Stimulated activated CD4-positive, alpha-beta T cell treated with anti-CD3 and anti-CD28 coated beads, Interleukin-15, amount 100 ng/mL, for 1 hour (primary cell): ENCODE data around the gene AQP1.

Source experiments
- DNase-seq, 2 donors: peaks; one replicate each; pipeline ENCODE4 v3.0.0-alpha.2; 2020; ENCODE audit warnings: low read depth in 1 of 2, low spot score in 1 of 2

Gene AQP1

DNA sequence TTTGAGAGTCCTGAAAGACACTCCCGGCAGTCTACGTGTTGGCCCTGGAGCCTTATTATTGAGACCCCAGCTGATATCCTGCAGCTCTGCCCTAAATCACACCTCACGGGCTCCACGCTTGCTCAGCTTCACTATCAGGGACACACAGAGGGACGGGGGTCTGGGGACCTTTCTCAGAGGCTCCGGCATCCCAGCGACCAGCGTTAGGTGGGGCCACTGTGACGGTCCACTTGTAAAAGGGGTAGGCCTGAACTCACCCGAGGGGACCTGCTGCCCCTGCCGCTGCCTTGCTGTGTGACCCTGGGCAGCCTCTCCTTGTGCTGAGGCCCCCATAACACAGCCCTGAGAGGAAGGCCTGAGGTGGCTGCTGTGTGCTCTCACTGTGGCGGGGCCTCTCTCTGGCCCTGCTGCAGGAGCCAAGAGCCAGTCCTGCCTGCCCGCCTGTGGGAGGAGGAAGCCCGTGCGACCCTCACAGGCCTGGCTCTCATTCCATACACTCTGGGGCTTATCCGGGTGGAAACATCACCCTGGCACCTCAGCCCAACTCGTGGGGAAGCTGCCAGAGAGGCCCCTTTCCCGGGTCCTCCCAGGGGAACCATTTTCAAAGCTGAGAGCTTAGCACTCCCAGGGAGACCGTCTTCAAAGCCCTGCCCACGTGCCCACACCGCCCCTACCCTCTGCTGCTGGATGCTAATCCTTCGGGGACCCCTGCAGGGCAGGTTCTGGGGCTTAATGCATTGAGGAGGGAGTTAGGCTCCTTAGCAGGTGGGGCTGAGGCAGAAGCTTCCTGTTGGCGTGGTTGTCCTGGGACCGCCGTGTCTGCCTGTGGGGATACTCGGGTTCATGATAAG lies 21.7 kb downstream of the AQP1 start:
- DNase-seq, result no peak

- DNase-seq, result no peak
These were observed 22.6 kb downstream of the AQP1 start for GRCh38 chr7:30934225-30934624.

DNA sequence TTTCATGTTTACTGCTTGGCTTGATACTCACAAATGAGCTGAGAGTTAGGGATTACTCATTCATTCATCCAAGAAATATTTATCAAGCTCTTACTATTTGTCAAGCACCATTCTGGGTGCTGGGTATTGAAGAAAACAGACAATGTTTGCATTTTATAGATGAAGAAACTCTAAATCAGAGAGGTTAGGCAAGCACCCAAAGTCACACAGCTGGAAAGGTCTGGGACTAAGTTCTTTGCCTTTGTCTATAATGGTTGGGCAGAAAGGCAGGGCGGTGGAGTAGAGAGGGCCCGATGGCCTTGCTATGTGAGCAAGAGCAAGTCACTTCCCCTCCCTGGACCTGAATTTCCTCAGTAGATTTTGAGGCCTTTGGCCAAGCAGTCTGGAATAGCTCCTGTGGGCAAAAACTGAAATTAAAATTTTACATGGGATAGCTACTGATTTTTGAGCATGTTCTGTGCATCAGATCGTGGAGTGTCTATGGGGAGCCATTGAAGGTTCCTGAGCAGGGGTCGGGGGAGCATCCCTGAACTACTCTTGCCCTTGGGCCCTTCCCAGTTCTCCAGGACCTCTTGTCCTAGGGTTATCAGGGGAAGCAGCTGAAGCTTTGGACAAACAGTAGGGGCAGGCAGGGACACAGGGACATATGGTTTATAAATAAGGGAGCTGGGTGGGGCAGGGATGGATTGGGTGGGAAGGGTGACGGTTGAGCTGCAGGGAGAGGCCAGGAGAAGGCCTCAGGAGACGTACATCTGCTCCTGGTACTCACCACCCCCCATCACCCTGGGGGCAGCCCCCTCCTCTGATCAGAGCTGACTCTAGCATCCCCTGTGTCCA lies 23.3 kb downstream of the AQP1 start:
- no peak for DNase-seq

DNA sequence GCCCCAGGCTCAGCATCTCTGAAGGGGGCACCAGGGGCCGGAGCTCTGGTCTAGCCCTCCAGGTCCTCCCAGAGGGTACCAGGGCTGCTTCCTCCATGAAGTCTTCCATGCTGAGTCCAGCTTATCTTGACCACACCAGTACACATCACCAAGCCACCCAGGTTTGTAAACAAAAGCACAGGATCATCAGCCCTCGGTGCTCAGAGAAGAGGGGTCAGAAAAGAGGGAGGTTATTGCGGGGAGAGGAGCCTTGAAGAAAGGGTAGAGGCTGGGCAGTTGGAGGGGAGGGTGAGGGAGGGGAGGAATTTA lies 23.9 kb downstream of the AQP1 start:
- no peak for DNase-seq

DNA sequence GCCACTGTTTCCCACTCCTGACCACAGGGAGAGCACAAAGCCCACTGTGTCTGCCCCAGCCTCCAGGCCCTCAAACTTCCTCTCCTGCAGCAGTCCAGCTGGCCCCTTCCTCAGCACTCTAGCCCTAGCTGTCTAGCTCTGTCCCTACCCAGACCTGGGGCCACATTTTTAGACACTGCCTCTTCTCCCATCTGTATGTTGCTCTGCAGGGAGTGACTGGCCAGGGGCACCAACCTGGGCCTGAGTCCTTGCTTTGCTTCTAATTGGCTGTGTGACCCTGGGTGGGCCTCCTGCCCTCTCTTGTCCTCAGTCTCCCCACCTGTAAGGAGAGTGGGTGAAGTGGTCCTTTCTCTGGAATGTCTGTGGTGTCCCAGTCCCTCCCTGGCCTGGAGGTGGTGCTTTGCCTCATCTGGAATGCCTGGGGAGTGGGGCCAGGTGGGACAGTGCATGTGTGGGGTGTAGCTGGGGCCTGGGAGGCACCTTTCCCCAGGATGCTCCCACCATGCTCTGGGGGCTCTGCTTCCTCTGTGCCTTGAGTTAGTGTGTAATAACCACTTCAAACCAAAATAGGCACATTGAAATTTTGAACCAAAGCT lies 25.1 kb downstream of the AQP1 start:
- DNase-seq, result no peak

DNA sequence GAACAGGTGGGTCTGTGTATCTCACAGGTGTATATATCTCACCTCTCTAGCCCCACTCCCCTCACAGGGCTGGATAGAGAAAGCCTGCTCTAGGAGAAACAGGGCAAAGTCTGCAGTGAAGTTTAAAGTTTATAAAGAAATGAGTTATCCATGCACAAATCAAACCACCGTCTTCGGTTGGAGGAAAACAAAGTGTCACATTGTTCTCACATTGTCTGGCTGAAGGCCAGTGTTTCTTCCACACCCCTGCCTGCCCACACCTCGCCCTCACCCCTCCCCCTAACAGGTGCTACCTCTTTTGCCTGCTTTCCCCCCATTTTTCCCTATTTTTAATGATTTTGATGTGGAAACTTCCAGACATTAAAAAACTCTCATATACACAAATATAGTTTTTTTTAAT lies 25.8 kb downstream of the AQP1 start:
- no peak for DNase-seq

- peak in 1 of 2 donors; percentile 47 for DNase-seq
These were observed 27.0 kb downstream of the AQP1 start for GRCh38 chr7:30938435-30939316.

DNA sequence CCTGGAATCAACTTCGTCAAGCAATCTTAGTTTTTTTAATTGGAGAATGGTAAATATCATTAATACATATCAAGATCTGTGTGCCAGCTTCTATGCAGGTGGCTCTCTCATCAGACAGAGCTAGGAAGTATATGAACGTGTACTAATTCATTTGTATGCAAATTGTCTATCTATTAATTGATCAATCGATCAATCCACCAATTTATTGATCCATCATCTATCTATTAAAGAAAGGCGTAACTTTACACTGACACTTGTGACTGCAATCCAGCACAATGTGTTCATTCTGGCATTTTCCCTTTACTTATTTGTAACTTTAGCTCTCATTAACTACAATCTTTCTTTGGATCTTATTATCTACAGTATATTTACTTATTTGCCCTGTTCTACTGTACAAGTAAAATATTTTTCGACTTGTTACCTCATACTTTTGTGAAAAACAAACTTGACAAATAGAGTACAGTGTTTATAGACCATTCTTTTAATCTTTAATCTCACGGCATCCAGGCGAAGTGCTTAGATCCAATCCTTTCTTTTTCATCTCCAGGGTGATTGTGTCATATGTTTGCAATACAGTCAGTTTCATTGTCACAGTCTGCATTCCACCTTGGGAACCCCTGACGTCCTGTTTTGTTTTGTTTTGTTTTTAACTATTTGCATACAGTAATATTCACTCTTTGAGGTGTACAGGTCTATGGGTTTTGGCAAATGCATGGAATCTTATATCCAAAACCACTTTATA lies 30.1 kb downstream of the AQP1 start:
- DNase-seq, result no peak

GRCh38 chr7:30950197-30950596 lies 38.5 kb downstream of the AQP1 start:
- no peak for DNase-seq

DNA sequence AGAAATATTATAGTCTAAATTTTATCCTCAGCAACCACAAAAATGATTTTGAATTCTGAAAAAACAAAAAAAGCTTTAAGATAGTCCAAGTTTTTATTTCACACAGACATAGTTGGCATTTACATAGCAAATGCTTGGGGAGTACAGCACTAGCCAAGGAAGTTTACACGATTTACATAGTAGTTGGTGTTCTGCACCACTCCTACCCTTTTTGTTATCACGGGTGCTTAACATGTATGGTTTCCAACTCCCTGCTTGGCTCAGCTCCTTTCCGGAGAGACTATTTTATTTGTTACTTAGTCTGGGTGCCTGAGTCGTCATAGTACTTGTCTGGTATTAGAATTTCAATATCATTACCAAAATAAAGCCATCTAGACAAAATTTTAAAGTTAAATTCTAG lies 43.3 kb downstream of the AQP1 start:
- DNase-seq, result no peak

DNA sequence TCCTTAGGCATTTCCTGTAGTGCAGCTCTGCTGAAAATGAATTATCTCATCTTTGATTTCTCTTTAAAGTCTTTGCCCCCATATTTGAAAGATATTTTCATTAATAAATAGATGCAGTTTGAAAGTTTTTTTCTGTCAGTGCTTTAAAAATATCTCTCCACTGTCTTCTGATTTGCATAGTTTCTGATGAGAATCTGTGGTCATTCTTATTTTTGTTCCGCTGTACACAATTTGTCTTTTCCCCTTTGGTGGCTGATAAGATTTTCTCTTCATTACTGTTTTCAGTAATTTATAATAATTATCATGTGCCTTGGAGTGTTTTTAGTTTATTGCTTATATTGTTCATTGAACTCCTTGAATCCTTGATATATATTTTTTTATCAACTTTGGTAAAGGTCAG lies 45.1 kb downstream of the AQP1 start:
- DNase-seq, result no peak

GRCh38 chr7:30963842-30964241 lies 52.2 kb downstream of the AQP1 start, which contains the start of gene GHRHR:
TSS of gene GHRHR (plus strand) at chr7:30963953. CDS start at chr7:30964069, 116 bp downstream.
- no peak for DNase-seq

DNA sequence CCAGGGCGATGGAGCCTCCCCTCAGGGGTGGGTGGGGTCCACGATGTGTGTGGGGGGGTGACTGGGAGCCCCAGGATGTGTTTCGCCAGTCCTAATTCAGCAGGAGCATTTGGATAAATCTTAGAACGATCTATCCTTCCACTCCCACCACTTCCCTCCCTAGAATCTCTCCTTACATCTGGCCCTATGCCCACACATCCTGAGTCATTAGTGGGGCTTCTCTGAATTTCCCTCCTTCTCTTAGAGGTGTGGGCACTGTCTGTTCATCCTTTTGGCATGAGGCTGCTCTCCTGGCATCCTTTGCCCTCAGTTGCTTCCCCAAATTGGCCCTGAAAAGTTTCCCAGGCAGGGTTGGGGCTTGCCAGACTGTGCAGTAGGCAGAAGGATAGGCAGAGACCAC lies 53.7 kb downstream of the AQP1 start:
- no peak for DNase-seq

GRCh38 chr7:30965883-30966282 lies 54.2 kb downstream of the AQP1 start:
- DNase-seq, result no peak

DNA sequence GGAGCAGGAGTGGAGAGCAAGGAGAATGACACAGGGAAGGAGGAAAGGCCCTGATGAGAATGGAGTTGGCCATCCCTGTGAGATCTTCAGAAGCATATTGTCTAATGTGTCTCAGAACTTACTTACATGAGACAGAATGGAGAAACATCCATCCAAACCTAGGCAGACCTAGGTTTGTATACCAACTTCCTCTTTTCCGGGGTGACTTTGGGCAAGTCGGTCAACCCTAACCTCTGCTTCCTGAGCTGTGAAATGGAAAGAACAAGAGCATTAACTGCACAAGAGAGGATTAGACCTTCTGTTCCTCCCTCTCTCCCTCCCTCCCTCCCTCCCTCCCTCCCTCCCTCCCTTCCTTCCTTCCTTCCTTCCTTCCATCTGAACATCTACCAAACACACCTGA lies 56.6 kb downstream of the AQP1 start:
- DNase-seq, result no peak

DNA sequence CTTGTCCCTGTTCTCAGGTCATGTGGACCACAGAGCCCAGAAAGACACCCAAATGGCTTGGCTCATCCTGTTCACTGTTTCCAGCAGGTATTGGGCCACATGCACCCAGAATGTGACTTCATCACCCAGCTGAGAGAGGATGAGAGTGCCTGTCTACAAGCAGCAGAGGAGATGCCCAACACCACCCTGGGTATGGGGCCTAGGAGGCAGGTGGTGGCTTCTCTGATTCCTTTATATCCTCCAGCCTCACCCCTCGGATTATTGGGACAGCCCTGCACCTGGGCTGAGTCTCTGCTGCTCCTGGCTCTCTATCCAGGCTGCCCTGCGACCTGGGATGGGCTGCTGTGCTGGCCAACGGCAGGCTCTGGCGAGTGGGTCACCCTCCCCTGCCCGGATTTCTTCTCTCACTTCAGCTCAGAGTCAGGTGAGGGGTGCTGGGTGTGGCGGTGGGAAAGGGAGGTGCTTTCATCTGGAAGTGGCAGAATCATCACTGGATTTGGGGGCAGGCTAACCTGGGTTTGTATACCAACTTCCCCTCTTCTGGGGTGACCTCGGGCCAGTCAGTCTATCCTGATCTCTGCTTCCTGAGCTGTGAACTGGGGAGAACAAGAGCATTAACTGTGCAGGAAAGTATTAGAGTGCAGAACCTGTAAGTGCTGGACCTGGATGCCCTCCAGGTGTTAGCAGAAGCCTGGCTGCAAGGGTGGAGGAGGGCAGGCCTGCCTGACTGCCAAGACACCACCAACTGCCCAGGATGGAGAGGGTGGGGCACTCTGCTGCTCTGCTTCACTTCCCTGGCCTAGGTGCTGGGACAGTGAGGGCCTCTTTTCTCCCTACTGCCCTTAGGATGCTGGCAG lies 57.3 kb downstream of the AQP1 start:
- no peak for DNase-seq

- no peak for DNase-seq
These were observed 57.9 kb downstream of the AQP1 start for GRCh38 chr7:30969604-30969970.

DNA sequence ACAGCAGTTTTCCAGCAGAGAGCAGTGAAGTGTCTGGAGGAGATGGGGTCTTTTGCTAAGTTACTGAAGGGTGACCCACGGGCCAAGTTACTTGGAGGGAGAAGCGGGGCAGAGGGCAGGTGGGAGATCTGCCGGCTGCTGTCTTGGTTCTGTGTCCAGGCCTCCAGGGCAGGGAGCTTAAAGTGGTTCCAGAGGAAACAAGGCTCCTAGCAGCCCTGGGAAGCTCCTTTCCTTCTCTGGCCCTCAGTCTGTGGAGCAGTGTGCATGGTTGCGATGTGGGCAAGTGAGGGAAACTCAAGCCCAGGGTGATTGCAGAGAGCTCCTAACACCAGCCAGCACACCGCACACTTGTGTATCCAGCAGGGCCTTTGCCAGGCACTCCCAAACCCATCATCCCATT lies 58.4 kb downstream of the AQP1 start:
- no peak for DNase-seq

DNA sequence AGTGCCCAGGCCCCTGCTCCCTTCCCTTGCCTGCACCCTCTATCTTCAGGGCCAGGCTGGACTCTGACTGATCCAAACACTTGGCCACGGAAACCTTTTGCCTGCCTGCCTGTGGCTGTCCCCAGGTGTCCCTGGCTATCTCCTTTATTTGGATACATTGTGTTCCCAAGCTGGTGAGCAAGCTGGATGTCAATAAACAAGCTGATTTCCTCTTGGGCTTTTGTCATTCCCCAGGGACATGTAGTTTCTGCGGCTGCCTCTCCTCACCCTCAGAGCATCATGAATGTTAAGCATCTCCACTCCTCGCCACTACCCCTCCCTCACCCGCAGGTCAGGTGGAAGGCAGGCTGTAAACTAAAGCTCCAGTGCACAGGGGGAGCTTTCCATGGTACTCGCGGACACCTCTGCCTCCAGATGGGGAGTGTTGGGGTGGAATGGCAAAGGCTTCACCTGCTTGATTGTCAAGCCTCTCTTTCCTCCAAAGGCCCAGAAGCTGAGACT lies 59.0 kb downstream of the AQP1 start:
- no peak for DNase-seq
